Vagina (tissue), 2 donors: ENCODE measurements around the gene B9D1. TPM values are rescaled to one million over a fixed set of nuclear protein-coding genes. Genes with fewer than 3 reads are reported as not detected.

Experiments used
- DNase-seq, 2 donors: peaks; one replicate each; pipeline ENCODE4 v3.0.0-alpha.2; 2017; ENCODE audit errors: extremely low spot score in 2 of 2
- H3K27ac ChIP-seq: fragments of 200-600 bp; sonication (generic); one replicate; pipeline ENCODE4 v1.5.1; 2019
- H3K27me3 ChIP-seq: fragments of 200-600 bp; sonication (generic); one replicate; pipeline ENCODE4 v1.5.1; 2019
- H3K36me3 ChIP-seq, 2 donors: fragments of 200-600 bp; sonication (generic); one replicate each; pipeline ENCODE4 v1.5.1; 2017 to 2019
- H3K4me1 ChIP-seq: fragments of 200-600 bp; sonication (generic); one replicate; pipeline ENCODE4 v1.5.1; 2019
- H3K4me3 ChIP-seq, 2 donors: fragments of 200-600 bp; sonication (generic); 1 replicate in 1 of 2; 2 replicates in 1 of 2; pipeline ENCODE4 v1.5.1; 2016 to 2019
- H3K9me3 ChIP-seq: fragments of 200-600 bp; sonication (generic); one replicate; pipeline ENCODE4 v1.5.1; 2019
- POLR2A ChIP-seq, 2 donors: fragments of 450-650 bp; IDR thresholded peaks; one replicate each; pipeline ENCODE4 v1.6.1; 2017; ENCODE audit warnings: antibody characterized with exemption in 2 of 2, mild to moderate bottlenecking in 2 of 2, moderate library complexity in 2 of 2
- POLR2AphosphoS5 ChIP-seq, 2 donors: sonication (generic); formaldehyde crosslinking; IDR thresholded peaks; one replicate each; pipeline ENCODE4 v1.9.0; 2017; ENCODE audit warnings: antibody characterized with exemption in 2 of 2, mild to moderate bottlenecking in 2 of 2, low read depth in 1 of 2; ENCODE audit not compliant: insufficient read depth in 1 of 2
- intact Hi-C: fragments of 100-400 bp; cut with DNase I; formaldehyde crosslinking; loops from one replicate; pipeline ENCODE4 v1.15.1; 2023
- total RNA-seq: library from RNA; depleted of rRNA; stranded (reverse); fragments of >200 nt; gene quantifications from one replicate; pipeline ENCODE4 v1.2.3, GENCODE V29; 2016
- TF ChIP-seq, protein P1 (sequence below), 3 experiments: fragments of 450-650 bp in 2 of 3; fragments of 200-600 bp in 1 of 3; sonication (generic) in 1 of 3; IDR thresholded peaks; one replicate each; pipeline ENCODE4 v1.5.1; 2017 to 2019; ENCODE audit warnings: antibody characterized with exemption in 3 of 3, mild to moderate bottlenecking in 2 of 3, moderate library complexity in 2 of 3

The B9D1 gene
- total RNA-seq, 1 donor from 2014 or later: 50.6 TPM

DNA sequence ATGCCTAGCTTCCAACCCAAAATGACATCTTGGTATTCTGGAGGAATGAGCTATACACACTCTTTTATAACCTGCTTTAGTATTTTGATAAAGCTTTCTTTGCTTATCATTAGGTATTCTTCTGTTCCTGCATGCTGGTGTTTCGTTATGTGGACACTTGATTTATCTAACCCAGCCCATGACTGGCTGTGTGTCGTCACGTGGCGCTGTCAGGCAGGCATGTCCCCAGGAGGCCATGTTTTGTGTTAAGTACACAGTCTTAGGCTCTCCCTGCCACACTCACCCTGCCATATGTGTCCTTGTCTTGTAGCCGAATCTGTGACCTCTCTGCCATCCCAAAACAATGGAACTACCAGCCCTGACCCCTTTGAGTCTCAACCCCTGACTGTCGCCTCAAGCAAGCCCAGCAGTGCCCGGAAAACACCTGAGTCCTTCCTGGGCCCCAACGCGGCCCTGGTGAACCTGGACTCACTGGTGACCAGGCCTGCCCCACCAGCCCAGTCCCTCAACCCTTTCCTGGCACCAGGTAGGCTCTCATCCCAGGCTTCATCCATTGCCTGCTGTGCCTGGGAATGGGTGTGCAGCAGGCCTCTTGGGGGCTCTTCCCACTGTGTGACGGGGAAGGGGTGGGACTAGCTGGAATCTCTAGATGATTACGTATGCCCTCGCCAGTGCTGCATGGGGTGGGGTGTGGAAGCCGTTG is 30.8 kb downstream of the B9D1 start:
- Histone ChIP-seq H3K27me3 (no peaks in the 10 kb centered on the region), H3K4me3 (no peak overlapping the region), H3K27ac (peak overlapping the region; percentile 3), H3K4me1 (peaks cover 5% of the 10 kb centered on the region), H3K9me3 (no peaks in the 10 kb centered on the region), H3K36me3 (no peaks in the 10 kb centered on the region)
- intact Hi-C loops: no loop called here
- no peak for TF ChIP-seq POLR2AphosphoS5 (IDR thresholded peaks at IDR 0.05; ENCODE audit: insufficient read depth in 1 of 2, low read depth in 1 of 2)
- no peak for TF ChIP-seq POLR2A (IDR thresholded peaks at IDR 0.05)
- TF ChIP-seq, protein P1, sequence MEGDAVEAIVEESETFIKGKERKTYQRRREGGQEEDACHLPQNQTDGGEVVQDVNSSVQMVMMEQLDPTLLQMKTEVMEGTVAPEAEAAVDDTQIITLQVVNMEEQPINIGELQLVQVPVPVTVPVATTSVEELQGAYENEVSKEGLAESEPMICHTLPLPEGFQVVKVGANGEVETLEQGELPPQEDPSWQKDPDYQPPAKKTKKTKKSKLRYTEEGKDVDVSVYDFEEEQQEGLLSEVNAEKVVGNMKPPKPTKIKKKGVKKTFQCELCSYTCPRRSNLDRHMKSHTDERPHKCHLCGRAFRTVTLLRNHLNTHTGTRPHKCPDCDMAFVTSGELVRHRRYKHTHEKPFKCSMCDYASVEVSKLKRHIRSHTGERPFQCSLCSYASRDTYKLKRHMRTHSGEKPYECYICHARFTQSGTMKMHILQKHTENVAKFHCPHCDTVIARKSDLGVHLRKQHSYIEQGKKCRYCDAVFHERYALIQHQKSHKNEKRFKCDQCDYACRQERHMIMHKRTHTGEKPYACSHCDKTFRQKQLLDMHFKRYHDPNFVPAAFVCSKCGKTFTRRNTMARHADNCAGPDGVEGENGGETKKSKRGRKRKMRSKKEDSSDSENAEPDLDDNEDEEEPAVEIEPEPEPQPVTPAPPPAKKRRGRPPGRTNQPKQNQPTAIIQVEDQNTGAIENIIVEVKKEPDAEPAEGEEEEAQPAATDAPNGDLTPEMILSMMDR (IDR thresholded peaks at IDR 0.05): no peak
- peak in 1 of 2 donors; percentile 94 for DNase-seq

DNA sequence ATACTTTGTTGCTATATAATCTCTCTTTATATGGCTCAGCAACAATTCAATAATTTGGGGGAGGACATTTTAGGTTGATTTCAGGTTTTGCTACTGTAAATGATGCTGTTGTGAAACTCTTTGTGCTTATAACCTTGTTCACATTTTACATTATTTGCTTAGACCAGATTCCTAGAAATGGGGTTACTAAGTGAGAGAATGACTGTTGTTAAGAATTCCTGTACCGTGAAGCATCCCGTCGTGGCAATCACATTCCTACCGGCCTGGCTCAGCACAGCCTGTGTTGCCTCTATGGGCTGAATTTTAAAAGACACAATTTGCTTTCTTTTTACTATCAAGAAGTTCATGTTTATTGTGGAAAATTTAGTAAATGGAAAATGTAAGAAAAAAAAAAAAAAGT is 31.4 kb downstream of the B9D1 start:
- Histone ChIP-seq H3K9me3 (no peaks in the 10 kb centered on the region), H3K27ac (peak overlapping the region; percentile 3), H3K27me3 (no peaks in the 10 kb centered on the region), H3K4me1 (no peaks in the 10 kb centered on the region), H3K36me3 (no peaks in the 10 kb centered on the region), H3K4me3 (no peak overlapping the region)
- no peak for DNase-seq
- TF ChIP-seq POLR2AphosphoS5 (IDR thresholded peaks at IDR 0.05; ENCODE audit: insufficient read depth in 1 of 2, low read depth in 1 of 2) (no peak), POLR2A (IDR thresholded peaks at IDR 0.05) (no peak)
- TF ChIP-seq, protein P1 (IDR thresholded peaks at IDR 0.05): no peak
- intact Hi-C loops: no loop called here

DNA sequence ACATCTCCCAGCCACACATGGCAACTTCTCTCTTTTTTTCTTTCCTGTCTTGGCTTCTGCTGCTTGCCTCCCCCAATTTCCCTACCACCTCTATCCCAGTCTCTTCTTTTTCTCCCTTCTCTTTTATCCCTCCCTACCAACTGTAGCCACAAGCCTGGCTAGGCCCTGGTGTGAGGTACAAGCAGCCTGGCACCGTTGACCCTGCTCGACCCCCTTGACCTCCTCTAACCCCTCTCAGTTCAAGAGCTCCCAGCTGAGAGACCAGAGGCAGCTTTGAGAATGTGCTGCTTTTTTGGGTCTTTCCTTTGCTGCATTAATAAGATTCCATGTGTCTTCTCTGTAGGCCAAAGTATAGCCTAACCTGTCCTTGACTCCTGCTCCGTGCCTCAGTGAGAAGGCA is 32.3 kb downstream of the B9D1 start:
- no peak overlapping the region for H3K4me3 ChIP-seq
- no peaks in the 10 kb centered on the region for H3K36me3 ChIP-seq
- no peaks in the 10 kb centered on the region for H3K9me3 ChIP-seq
- H3K4me1 ChIP-seq: no peaks in the 10 kb centered on the region
- intact Hi-C loops: no loop called here
- DNase-seq: no peak
- TF ChIP-seq POLR2AphosphoS5 (IDR thresholded peaks at IDR 0.05; ENCODE audit: insufficient read depth in 1 of 2, low read depth in 1 of 2): no peak
- TF ChIP-seq, protein P1 (IDR thresholded peaks at IDR 0.05): no peak
- no peak for TF ChIP-seq POLR2A (IDR thresholded peaks at IDR 0.05)
- H3K27ac ChIP-seq: no peak overlapping the region
- H3K27me3 ChIP-seq: no peaks in the 10 kb centered on the region

DNA sequence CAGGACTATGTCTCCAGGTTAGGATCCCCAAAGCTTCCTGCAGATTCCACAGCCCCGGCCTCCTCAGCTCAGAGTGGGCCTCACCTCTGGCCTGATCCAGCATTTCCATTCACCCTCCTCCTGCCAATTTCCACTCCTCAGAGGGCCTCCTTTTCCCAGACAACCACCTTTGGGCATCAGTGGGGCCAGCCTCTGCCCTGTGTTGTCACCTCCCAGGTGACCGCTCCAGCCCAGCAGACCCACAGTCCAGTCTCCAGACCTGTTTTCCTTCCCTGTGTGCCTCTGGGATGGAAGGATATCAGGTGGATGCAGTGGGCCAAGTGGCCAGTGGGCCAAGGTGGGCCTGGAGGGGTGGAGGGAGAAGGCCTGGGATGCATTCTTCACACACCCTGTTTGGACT is 32.7 kb downstream of the B9D1 start:
- Histone ChIP-seq H3K27me3 (no peaks in the 10 kb centered on the region), H3K36me3 (no peaks in the 10 kb centered on the region), H3K4me3 (no peak overlapping the region), H3K9me3 (no peaks in the 10 kb centered on the region), H3K27ac (no peak overlapping the region), H3K4me1 (no peaks in the 10 kb centered on the region)
- intact Hi-C loops: no loop called here
- peak in 1 of 2 donors; percentile 52 for DNase-seq
- TF ChIP-seq, protein P1 (IDR thresholded peaks at IDR 0.05): no peak
- TF ChIP-seq POLR2AphosphoS5 (IDR thresholded peaks at IDR 0.05; ENCODE audit: insufficient read depth in 1 of 2, low read depth in 1 of 2) (no peak), POLR2A (IDR thresholded peaks at IDR 0.05) (no peak)

DNA sequence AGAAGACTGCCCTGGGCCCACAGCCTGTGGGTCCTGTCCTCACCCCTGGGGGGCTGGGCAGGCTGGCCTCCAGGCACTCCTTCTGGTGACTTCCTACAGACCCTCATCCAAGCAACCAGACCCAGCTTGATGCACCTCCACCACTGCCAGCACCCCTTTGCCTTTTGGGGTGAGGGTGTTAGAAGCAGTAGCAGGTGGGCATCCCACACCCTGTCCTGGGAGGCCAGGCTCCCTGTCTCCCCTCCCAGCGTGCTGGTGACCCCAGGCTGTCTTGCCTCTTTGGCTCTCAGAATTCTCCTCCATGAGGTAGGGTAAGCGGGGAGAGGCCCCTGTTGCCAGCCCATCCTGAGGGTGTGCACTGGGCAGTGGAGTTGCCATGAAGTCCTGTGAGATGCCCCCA is 33.4 kb downstream of the B9D1 start:
- intact Hi-C loops: no loop called here
- H3K27me3 ChIP-seq: no peaks in the 10 kb centered on the region
- no peak overlapping the region for H3K27ac ChIP-seq
- TF ChIP-seq, protein P1 (IDR thresholded peaks at IDR 0.05): no peak
- no peak for TF ChIP-seq POLR2A (IDR thresholded peaks at IDR 0.05)
- no peak for TF ChIP-seq POLR2AphosphoS5 (IDR thresholded peaks at IDR 0.05; ENCODE audit: insufficient read depth in 1 of 2, low read depth in 1 of 2)
- H3K36me3 ChIP-seq: no peaks in the 10 kb centered on the region
- no peaks in the 10 kb centered on the region for H3K9me3 ChIP-seq
- peak in 1 of 2 donors; percentile 82 for DNase-seq
- no peak overlapping the region for H3K4me3 ChIP-seq
- no peaks in the 10 kb centered on the region for H3K4me1 ChIP-seq
